HG03469 (cell line): Measurements from ENCODE around the gene LRMDA.
"Not testable (repeated sequence)": the region's sequence is repeated elsewhere in the genome, so short reads cannot be mapped to it uniquely, and the experiment has no call there.

ENCODE experiments used
- ATAC-seq: cut with Tn5 transposase; IDR thresholded peaks from one replicate; pipeline ENCODE4 v1.9.1; 2021; ENCODE audit warnings: mild to moderate bottlenecking, moderate library complexity, moderate number of reproducible peaks; ENCODE audit not compliant: unreplicated experiment

Gene LRMDA

GRCh38 chr10:75605096-75605495, 173.7 kb downstream of the LRMDA start:
- no peak for ATAC-seq

DNA sequence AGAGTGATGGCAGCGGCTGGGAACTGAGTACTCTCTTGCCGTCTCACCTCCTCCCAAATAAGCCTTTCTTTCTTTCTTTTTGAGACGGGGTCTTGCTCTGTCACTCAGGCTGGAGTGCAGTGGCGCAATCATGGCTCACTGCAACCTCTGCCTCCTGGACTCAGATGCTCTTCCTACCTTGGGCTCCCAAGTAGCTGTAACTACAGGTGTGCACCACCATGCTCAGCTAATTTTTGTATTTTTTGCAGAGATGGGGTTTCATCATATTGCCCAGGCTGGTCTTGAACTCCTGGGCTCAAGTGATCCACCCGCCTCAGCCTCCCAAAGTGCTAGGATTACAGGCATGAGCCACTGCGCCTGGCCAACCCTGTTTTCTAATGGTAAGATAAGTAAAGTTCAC, 174.4 kb downstream of the LRMDA start:
- not testable (repeated sequence) for ATAC-seq

GRCh38 chr10:75606203-75606779, 174.9 kb downstream of the LRMDA start:
- ATAC-seq = peak; percentile 45

GRCh38 chr10:75607576-75607975, 176.2 kb downstream of the LRMDA start:
- ATAC-seq = no peak

GRCh38 chr10:75610183-75610582, 178.8 kb downstream of the LRMDA start:
- ATAC-seq = no peak

- ATAC-seq = peak; percentile 30
These were observed 180.0 kb downstream of the LRMDA start for GRCh38 chr10:75611172-75611992.

GRCh38 chr10:75611993-75612372, 180.6 kb downstream of the LRMDA start:
- no peak for ATAC-seq

DNA sequence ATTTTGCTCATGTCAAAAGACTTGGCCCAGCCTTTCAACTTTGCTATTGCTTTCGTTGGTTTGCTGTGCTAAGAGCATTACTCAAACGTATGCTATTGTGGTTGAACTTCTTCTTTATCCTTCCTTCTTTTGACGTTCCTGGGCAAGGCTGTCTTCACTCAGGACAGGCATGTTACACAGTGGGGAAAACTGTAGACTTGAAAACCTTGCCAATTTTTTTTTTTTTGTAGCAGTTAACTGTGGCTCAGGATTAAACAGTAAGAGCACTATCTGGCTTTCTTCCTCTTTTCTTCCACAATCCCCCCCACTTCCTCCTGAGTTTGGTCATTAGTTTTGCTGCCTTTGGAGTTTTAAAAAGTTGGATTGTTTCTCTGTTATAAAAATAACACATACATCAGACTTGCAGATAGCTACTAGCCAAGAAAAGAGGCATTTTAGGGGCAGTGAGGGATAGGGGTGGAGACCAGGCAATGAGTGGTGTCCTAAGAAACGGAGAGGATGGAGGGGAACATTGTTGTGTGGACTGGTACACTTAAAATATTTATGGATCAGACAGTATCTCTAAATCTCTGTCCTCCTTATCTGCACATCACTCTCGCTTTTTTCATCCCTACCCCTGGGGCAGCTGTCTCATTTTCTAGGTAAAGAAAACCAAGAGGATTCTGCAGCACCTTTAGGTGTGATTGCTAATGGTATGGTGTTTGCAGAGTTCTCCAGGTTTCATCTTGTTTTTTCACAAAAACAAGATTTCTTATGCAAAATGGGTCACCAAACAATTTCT, 181.7 kb downstream of the LRMDA start:
- ATAC-seq = no peak

DNA sequence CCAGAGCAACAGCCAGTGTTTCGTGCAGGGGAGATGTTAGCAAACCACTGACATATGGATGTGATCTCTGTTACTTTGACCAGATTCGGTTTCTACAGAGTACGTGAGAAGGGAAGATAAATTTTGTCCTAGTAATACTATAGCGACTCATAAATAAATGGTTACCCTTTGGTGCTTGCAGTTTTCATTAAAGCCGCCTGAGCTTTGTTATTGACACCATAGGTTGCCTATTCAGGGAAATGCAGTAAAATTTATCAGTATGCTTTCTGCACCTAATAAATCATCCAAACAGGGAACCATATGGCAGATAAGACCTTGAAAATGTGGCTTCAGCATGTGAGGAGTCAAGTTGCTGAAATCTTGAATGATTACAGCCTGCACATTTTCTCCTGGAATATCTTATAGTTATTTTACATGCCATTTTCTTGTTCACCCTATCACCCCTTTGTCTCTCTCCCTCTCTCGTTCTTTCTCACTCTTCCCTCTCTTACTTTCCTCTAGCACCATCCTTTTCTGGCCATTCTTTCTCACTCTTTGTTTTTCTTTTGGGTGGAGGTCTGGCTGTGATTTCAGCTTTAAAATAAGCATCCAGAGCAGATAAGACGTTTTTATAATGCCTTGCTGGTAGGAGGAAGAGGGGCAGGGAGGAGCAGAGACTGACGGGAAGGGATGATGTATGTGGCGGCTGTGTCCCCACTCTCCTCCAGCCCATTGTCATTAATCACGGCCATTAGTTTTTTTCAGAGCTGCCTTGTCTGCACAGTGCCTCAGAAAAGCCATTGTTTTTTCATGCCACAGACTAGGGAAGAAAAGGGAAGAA, 182.5 kb downstream of the LRMDA start:
- ATAC-seq = no peak

- ATAC-seq = no peak
These were observed 184.7 kb downstream of the LRMDA start for GRCh38 chr10:75616076-75616475.

- no peak for ATAC-seq
These were observed 185.6 kb downstream of the LRMDA start for GRCh38 chr10:75616874-75617478.

DNA sequence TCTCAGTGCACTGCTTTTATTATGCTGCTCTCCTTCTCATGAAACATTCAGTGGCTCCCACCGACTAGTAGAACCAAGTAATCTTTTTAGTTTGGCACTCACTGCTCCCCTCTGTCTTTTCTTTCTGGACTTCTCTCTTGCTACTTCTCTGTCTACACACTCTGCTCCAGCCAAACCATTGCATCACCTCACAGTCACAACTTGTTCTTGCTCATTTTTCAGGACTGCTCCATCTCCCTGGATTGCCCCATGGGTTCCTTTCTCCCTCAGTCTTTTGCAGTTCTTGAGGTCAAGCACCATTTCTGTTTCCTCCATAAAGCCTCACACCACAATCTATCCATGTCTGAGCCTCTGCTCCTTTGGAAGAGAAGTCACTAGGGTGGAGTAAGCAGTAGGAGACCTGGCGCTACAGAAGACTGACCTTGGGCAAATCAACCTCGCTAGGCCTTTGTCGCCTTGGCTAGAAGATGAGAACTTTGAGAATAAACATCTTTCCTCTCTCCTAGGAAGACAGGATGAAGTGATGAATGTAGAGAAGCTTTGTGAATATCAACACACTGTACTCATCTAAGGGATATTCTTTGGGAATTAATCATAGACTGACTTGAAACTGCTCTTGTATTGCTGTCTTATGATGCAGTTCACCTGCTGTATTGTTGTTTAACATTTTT, 186.2 kb downstream of the LRMDA start:
- ATAC-seq = no peak

DNA sequence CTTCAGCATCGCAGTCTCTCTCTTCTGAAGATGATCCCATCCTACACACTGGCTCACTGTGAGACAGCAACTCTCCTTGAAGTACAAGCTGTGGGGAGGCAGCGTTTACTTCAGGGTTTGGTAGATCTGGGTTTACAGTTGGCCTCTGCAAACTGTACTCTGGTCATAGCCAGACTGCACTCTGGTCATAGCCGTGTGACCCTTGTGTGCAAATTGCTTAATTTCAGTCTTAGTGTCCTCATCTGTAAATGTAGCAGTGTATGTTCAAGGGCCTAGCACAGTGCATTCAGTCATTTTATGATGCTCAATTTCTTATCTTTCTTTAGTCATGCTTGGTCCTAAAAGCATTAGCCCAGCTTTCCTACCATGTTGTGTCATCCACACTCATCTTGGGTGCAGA, 188.2 kb downstream of the LRMDA start:
- no peak for ATAC-seq

DNA sequence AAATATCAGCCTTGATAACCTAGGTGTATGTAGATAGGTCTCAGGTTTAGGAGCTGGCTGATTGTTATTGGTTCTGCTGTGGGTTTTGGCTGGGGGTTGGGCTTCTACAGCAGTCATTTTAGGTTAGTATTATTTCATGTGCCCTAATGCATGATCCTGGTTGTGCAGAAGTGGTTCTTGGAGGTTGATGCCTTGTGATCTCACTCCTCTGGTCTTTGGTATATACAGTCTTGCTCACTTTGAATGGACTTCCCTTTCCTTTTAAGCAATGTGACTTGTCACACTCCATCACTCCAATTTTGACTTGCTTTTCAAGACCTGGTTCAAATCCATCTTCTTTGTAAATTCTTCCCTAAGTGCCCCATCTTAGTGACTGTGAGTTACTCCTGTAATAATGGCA, 188.9 kb downstream of the LRMDA start:
- ATAC-seq = no peak

- ATAC-seq = not testable (repeated sequence)
These were observed 189.6 kb downstream of the LRMDA start for GRCh38 chr10:75621003-75621402.

GRCh38 chr10:75622503-75622902, 191.1 kb downstream of the LRMDA start:
- no peak for ATAC-seq

DNA sequence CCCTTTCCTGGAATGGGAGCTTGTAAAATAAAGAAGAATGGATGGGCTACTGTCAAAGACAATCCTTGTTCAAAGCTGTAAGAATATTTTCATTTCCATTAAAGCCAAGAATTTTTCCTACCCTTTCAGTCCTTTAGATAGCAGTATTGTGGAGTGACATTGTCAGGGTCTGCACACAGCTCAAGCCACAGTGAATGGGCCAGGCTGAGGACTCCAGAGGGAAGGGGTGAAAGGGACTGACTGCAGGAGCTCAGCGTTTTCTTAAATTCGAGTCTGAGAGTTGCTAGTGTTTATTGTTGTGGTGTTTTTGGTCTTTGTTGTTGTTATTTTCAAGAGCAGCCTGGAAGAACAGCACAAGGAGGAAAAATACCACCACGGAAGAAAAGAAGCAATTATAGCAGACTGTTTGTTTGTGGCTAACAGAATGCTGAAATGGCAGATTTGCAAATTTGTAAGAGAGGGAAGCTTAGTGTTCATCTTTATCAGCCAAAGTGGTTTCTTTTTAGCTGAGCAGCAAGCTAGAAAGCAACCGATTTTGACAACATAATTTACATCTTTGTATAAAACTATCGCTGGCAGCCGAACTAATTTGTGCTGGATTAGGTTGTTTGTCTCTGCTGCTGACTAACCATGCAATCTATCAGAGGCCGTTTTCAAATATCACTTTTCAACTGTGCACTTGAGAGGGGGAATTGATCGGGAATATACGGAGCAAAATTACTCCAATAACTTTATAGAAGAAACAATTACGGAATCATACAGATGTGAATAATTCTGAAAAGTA, 192.1 kb downstream of the LRMDA start:
- ATAC-seq = no peak

DNA sequence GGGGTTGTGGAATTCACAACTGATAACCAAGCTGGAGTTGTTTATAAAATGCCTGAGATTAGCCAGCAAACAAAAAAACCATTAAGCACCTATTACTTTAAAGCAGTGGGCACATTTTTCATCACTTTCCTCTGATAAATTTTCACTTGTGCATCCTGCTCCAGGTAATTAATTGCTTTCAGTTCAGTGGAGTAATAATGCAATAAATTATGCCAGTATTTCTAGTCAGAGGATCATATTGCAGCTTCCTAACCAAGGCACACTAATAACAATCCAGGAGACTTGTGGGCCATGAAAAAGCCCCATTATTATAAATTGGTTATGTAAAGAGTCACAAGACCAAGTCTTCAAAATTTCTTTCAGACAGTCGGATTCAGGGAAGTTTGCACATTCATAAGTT, 193.2 kb downstream of the LRMDA start:
- ATAC-seq = no peak

DNA sequence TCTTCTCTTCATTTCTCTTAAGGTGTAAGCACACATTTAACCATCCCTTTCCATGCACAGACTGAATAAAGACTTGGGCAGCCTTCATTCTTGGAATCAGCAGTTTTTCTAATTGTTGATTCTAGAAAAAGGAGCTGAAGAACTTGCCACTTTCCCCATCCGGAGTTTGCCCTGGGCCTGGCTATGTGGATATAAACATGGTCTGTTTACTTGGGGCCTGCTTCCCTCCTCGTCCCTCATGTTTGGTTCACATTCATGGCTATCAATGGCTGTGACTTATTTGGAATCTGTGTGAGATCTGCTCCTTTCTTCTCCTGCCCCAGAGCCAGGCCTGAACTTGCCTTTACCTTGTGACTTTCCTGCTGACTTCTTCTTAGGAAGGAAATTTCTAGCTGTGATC, 199.3 kb downstream of the LRMDA start:
- ATAC-seq = no peak
